Measurements from ENCODE around the gene CAPG.

- no peak for TF ChIP-seq HDGF (IDR thresholded peaks at IDR 0.05; ENCODE audit: borderline replicate concordance)
- TF ChIP-seq SP1 (IDR thresholded peaks at IDR 0.05), result no peak
- no peak for TF ChIP-seq BHLHE40 (IDR thresholded peaks at IDR 0.05; ENCODE audit: borderline replicate concordance)
- TF ChIP-seq TARDBP (IDR thresholded peaks at IDR 0.05), result no peak
- TF ChIP-seq LEF1 (IDR thresholded peaks at IDR 0.05; ENCODE audit: borderline replicate concordance), result no peak
- TF ChIP-seq SUZ12 (IDR thresholded peaks at IDR 0.05), result no peak
- no peak for TF ChIP-seq PKNOX1 (IDR thresholded peaks at IDR 0.05)
- no peak for TF ChIP-seq FOXA1 (IDR thresholded peaks at IDR 0.05)
- no peak for TF ChIP-seq FOXK2 (IDR thresholded peaks at IDR 0.05)
- TF ChIP-seq ARNT (IDR thresholded peaks at IDR 0.05), result no peak
- no peak for TF ChIP-seq FOXM1 (IDR thresholded peaks at IDR 0.05; ENCODE audit: borderline replicate concordance)
- TF ChIP-seq ELF4 (IDR thresholded peaks at IDR 0.05), result no peak
- TF ChIP-seq NFRKB (IDR thresholded peaks at IDR 0.05), result no peak
Measured at GRCh38 chr2:85357736-85358135, 52.4 kb downstream of the CAPG start.

Data from HEK293T (cell line).